H1 (cell line): ENCODE data around the gene DMAC2L. TPM values are rescaled to one million over a fixed set of nuclear protein-coding genes. Genes with fewer than 3 reads are reported as not detected.
"Not testable (repeated sequence)": the region's sequence is repeated elsewhere in the genome, so short reads cannot be mapped to it uniquely, and the experiment has no call there.

Experiments
- CTCF ChIA-PET: fragments of 300-600 bp; sonication (Branson Sonifier 250); formaldehyde crosslinking; loops from one replicate; lab custom pipeline; 2021; ENCODE audit not compliant: partially characterized antibody; lab: Charles Lee
- POLR2A ChIA-PET: fragments of 300-600 bp; sonication (Branson Sonifier 250); formaldehyde crosslinking; loops from one replicate; lab custom pipeline; 2021; ENCODE audit warnings: inconsistent platforms; ENCODE audit not compliant: partially characterized antibody; lab: Charles Lee
- DNase-seq, 2 experiments: peaks; one replicate each; pipeline versions ENCODE4 v3.0.0 to v3.0.0-alpha.2; 2010 to 2022; ENCODE audit warnings: low spot score in 2 of 2, low read depth in 1 of 2, mixed read lengths in 1 of 2
- FAIRE-seq: peaks from 2 replicates; lab custom pipeline; 2011; peaks lifted over from hg19 to GRCh38; lab: Jason Lieb, UNC
- H2AFZ ChIP-seq: 2 replicates; pipeline ENCODE4 v1.8.1; 2012; ENCODE audit warnings: low read length, inconsistent platforms
- H2AK5ac ChIP-seq: 2 replicates; pipeline ENCODE4 v1.6.1; 2013; ENCODE audit warnings: low read depth, low read length
- H2BK120ac ChIP-seq: replicated peaks from 2 replicates; pipeline ENCODE3; 2013; ENCODE audit warnings: low read depth, low read length, inconsistent platforms
- H2BK12ac ChIP-seq: 2 replicates; pipeline ENCODE4 v1.6.1; 2013; ENCODE audit warnings: low read depth, low read length
- H2BK15ac ChIP-seq: 2 replicates; pipeline ENCODE4 v1.6.1; 2013; ENCODE audit warnings: low read length
- H2BK20ac ChIP-seq: 2 replicates; pipeline ENCODE4 v1.6.1; 2013; ENCODE audit warnings: low read length
- H2BK5ac ChIP-seq: 2 replicates; pipeline ENCODE4 v1.6.1; 2013; ENCODE audit warnings: low read depth, low read length
- H3K14ac ChIP-seq: 2 replicates; pipeline ENCODE4 v1.6.1; 2013; ENCODE audit warnings: inconsistent platforms; ENCODE audit not compliant: insufficient read length
- H3K18ac ChIP-seq: 2 replicates; pipeline ENCODE4 v1.6.1; 2013; ENCODE audit warnings: low read length; ENCODE audit errors: extremely low read depth
- H3K23ac ChIP-seq: 2 replicates; pipeline ENCODE4 v1.6.1; 2013; ENCODE audit warnings: inconsistent platforms; ENCODE audit not compliant: insufficient read length
- H3K23me2 ChIP-seq: 2 replicates; pipeline ENCODE4 v1.6.1; 2013; ENCODE audit warnings: low read depth, low read length
- H3K27ac ChIP-seq: 2 replicates; pipeline ENCODE4 v1.6.1; 2011; ENCODE audit warnings: low read depth, low read length, inconsistent platforms
- H3K27me3 ChIP-seq, 4 experiments: replicated peaks in 1 of 4; 1 replicate in 1 of 4; 2 replicates in 3 of 4; pipeline versions ENCODE4 v1.6.1 to v1.8.1; 2011 to 2013; ENCODE audit warnings: low read length in 3 of 4, mild to moderate bottlenecking in 3 of 4, inconsistent platforms in 2 of 4, mixed read lengths in 2 of 4, moderate library complexity in 1 of 4; ENCODE audit not compliant: control insufficient read depth in 3 of 4, insufficient read depth in 3 of 4; ENCODE audit errors: extremely low read depth in 1 of 4
- H3K36me3 ChIP-seq, 4 experiments: 2 replicates each; pipeline versions ENCODE4 v1.6.1 to v1.8.1; 2011 to 2013; ENCODE audit warnings: mild to moderate bottlenecking in 4 of 4, low read length in 3 of 4, moderate library complexity in 2 of 4, control low read depth in 1 of 4, inconsistent platforms in 1 of 4; ENCODE audit not compliant: insufficient read depth in 4 of 4, control insufficient read depth in 2 of 4
- H3K4ac ChIP-seq: replicated peaks from 2 replicates; pipeline ENCODE3; 2013; ENCODE audit warnings: low read length, low read depth, mixed read lengths, inconsistent platforms; ENCODE audit not compliant: insufficient read length
- H3K4me1 ChIP-seq, 4 experiments: replicated peaks in 1 of 4; 1 replicate in 1 of 4; 2 replicates in 3 of 4; pipeline versions ENCODE4 v1.6.1 to v1.8.1; 2011 to 2013; ENCODE audit warnings: low read length in 3 of 4, inconsistent platforms in 2 of 4, mixed read lengths in 1 of 4; ENCODE audit not compliant: insufficient read depth in 4 of 4, control insufficient read depth in 3 of 4
- H3K4me2 ChIP-seq, 2 experiments: 2 replicates each; pipeline versions ENCODE4 v1.6.1 to v1.8.1; 2011 to 2013; ENCODE audit warnings: low read depth in 2 of 2, low read length in 2 of 2, control low read depth in 1 of 2, inconsistent platforms in 1 of 2, mild to moderate bottlenecking in 1 of 2; ENCODE audit not compliant: insufficient read depth in 1 of 2
- H3K4me3 ChIP-seq, 4 experiments: fragments of 200-600, 300-600 bp in 1 of 4; sonication (generic), shearing (Covaris generic), sonication (Bioruptor Twin) in 1 of 4; 2 replicates each; pipeline versions ENCODE4 v1.5.1 to v1.8.1; 2011 to 2016; ENCODE audit warnings: low read length in 4 of 4, low read depth in 3 of 4, control low read depth in 2 of 4, inconsistent platforms in 2 of 4, mild to moderate bottlenecking in 2 of 4, mixed read lengths in 1 of 4, moderate library complexity in 1 of 4; ENCODE audit not compliant: insufficient read depth in 2 of 4; ENCODE audit errors: extremely low read depth in 1 of 4
- H3K56ac ChIP-seq: replicated peaks from 2 replicates; pipeline ENCODE3; 2013; ENCODE audit warnings: low read depth, mild to moderate bottlenecking, mixed read lengths, low read length, inconsistent platforms; ENCODE audit not compliant: insufficient read length
- H3K79me1 ChIP-seq: 2 replicates; pipeline ENCODE4 v1.6.1; 2013; ENCODE audit warnings: low read depth, low read length, control low read depth
- H3K79me2 ChIP-seq, 2 experiments: 2 replicates each; pipeline versions ENCODE4 v1.6.1 to v1.8.1; 2012 to 2013; ENCODE audit warnings: low read length in 2 of 2, mild to moderate bottlenecking in 2 of 2, inconsistent platforms in 1 of 2; ENCODE audit not compliant: insufficient read depth in 2 of 2, control insufficient read depth in 1 of 2
- H3K9ac ChIP-seq, 4 experiments: replicated peaks in 1 of 4; 1 replicate in 1 of 4; 2 replicates in 3 of 4; pipeline versions ENCODE4 v1.6.1 to v1.8.1; 2011 to 2013; ENCODE audit warnings: low read depth in 3 of 4, low read length in 3 of 4, control low read depth in 2 of 4, mild to moderate bottlenecking in 2 of 4, moderate library complexity in 2 of 4, inconsistent platforms in 1 of 4; ENCODE audit errors: extremely low read depth in 1 of 4
- H3K9me3 ChIP-seq, 2 experiments: 2 replicates each; pipeline versions ENCODE4 v1.6.1 to v1.8.1; 2012 to 2013; ENCODE audit warnings: mild to moderate bottlenecking in 2 of 2, moderate library complexity in 2 of 2, control low read depth in 1 of 2, inconsistent platforms in 1 of 2, low read depth in 1 of 2, low read length in 1 of 2, mixed read lengths in 1 of 2; ENCODE audit not compliant: insufficient read depth in 2 of 2
- H4K20me1 ChIP-seq, 2 experiments: replicated peaks in 1 of 2; 2 replicates each; pipeline versions ENCODE3 to v1.8.1; 2011 to 2013; ENCODE audit warnings: inconsistent platforms in 2 of 2, low read length in 2 of 2, mild to moderate bottlenecking in 1 of 2; ENCODE audit not compliant: insufficient read depth in 2 of 2, control insufficient read depth in 1 of 2
- H4K5ac ChIP-seq: 2 replicates; pipeline ENCODE4 v1.6.1; 2013; ENCODE audit warnings: low read length, low read depth, mixed read lengths, inconsistent platforms; ENCODE audit not compliant: insufficient read length
- H4K8ac ChIP-seq: 2 replicates; pipeline ENCODE4 v1.8.0; 2013; ENCODE audit warnings: mild to moderate bottlenecking, moderate library complexity, low read length, inconsistent platforms; ENCODE audit not compliant: insufficient read depth; ENCODE audit errors: extremely low read depth
- H4K91ac ChIP-seq: replicated peaks from 2 replicates; pipeline ENCODE3; 2013; ENCODE audit warnings: low read length, mixed read lengths, inconsistent platforms; ENCODE audit not compliant: insufficient read length
- WGBS, 2 experiments: shearing (Covaris generic) in 1 of 2; methylation state at CpG; one replicate each; pipeline versions ENCODE4 v1.1.6 to v1.1.7; 2013 to 2015; ENCODE audit warnings: low lambda C conversion rate in 2 of 2, mixed read lengths in 2 of 2, inconsistent platforms in 1 of 2, low coverage in 1 of 2, missing lambda C conversion rate in 1 of 2; ENCODE audit not compliant: insufficient replicate concordance in 2 of 2, insufficient coverage in 1 of 2, insufficient read length in 1 of 2; ENCODE audit errors: extremely low coverage in 1 of 2, missing lambda C conversion rate in 1 of 2; 5-methylcytosine and 5-hydroxymethylcytosine counted together
- polyA plus RNA-seq, 7 experiments: library from polyadenylated mRNA; depleted of rRNA in 3 of 7; stranded (reverse) in 5 of 7; unstranded in 2 of 7; fragments of >200 nt in 5 of 7; fragments of 200-250 nt in 2 of 7; gene quantifications; 1 replicate in 5 of 7; 2 replicates in 1 of 7; 4 replicates in 1 of 7; pipeline versions ENCODE4 v1.2.1 to v1.2.3, GENCODE V29; 2011 to 2013; ENCODE audit warnings: missing spikeins in 2 of 7, mixed read lengths in 2 of 7
- total RNA-seq: library from RNA; stranded (reverse); fragmentation: NEBNext Ultra II Directional; extraction: Animal tissue kit (Norgen Biotek cat#: 25700); gene quantifications from 2 replicates; pipeline ENCODE4 v1.2.1, GENCODE V29; 2021

Gene DMAC2L
- total and polyA plus RNA-seq, 2 of the 8 experiments (the other 6 are each of a cell fraction or from before 2014, with no cell fraction given), result 20.3 to 28.9 TPM

DNA sequence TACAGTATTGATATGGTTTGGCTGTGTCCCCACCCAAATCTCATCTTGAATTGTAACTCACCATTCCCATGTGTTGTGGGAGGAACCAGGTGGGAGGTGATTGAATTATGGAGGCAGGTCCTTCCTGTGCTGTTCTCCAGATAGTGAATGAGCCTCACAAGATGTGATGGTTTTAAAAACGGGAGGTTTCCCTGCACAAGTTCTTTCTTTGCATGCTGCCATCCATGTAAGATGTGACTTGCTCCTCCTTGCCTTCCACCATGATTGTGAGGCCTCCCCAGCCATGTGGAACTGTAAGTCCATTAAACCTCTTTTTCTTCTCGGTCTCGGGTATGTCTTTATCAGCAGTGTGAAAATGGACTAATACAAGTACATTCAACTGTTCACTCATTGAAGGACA is 2.0 kb downstream of the DMAC2L start:
- H3K23ac ChIP-seq, H3K9ac ChIP-seq, H3K56ac ChIP-seq, H3K4me2 ChIP-seq, H3K27me3 ChIP-seq, H2AK5ac ChIP-seq, H4K8ac ChIP-seq, H3K9me3 ChIP-seq, H3K79me1 ChIP-seq, H2AFZ ChIP-seq, H4K5ac ChIP-seq, H2BK120ac ChIP-seq, H3K23me2 ChIP-seq, H3K36me3 ChIP-seq, H3K14ac ChIP-seq, H3K4me1 ChIP-seq, H3K27ac ChIP-seq, H2BK12ac ChIP-seq, CTCF ChIA-PET, FAIRE-seq, H4K91ac ChIP-seq, H4K20me1 ChIP-seq, H2BK5ac ChIP-seq, H2BK15ac ChIP-seq, H3K4me3 ChIP-seq, H3K4ac ChIP-seq, H3K18ac ChIP-seq, DNase-seq, H2BK20ac ChIP-seq: not testable (repeated sequence)
- 93% methylated on average over 3 of the region's 3 CpGs; no CpG with 5 or more reads in 1 of the 2 experiments for WGBS, 2 experiments
- peaks cover 0 to 58% of the 10 kb centered on the region in 2 experiments; a peak in 3 of 4 replicates for H3K79me2 ChIP-seq
- POLR2A ChIA-PET, result interaction anchor here (1.7 kb wide), 1 partner anchor 58 kb away, joined by 5 read pairs; no protein-coding TSS in a partner anchor
